ENCODE measurements around the gene SSTR4. TPM values are rescaled to one million over a fixed set of nuclear protein-coding genes. Genes with fewer than 3 reads are reported as not detected.

SSTR4 gene
- total RNA-seq, 1 experiment from 2014 or later, result not detected

- H3K27me3 ChIP-seq (ENCODE audit: insufficient read depth, low read depth), result 0 out of 2 replicates have a peak, but pooled peaks cover 4% of the 10 kb centered on the region
- intact Hi-C loops (cut with micrococcal nuclease; ENCODE audit: unreplicated experiment), result no loop called here
- no peak for TF ChIP-seq EZH2 (IDR thresholded peaks at IDR 0.05; ENCODE audit: low read depth)
- no peak for TF ChIP-seq CTCF (conservative IDR thresholded peaks at IDR 0.05)
- H2AFZ ChIP-seq, result no peak overlapping the region
- H3K9me2 ChIP-seq (ENCODE audit: insufficient read depth), result no peaks in the 10 kb centered on the region
- H3K27ac ChIP-seq, result no peak overlapping the region
- H3K4me3 ChIP-seq, result no peak overlapping the region
- CTCF ChIA-PET, result no interaction called here
- no peaks in the 10 kb centered on the region for H3K36me3 ChIP-seq (ENCODE audit: low read depth)
- H3K4me1 ChIP-seq (replicated peaks; ENCODE audit: insufficient read depth), result no peaks in the 10 kb centered on the region
- no peak overlapping the region for H3K4me2 ChIP-seq
- POLR2A ChIA-PET (ENCODE audit: unreplicated experiment), result no interaction called here
- H3F3A ChIP-seq (ENCODE audit: insufficient read depth, low read depth), result peaks cover 6% of the 10 kb centered on the region; the same call in 1 of the 2 replicates
- H3K9me3 ChIP-seq (ENCODE audit: insufficient read depth, low read depth), result no peaks in the 10 kb centered on the region
- H3K79me2 ChIP-seq (ENCODE audit: low read depth), result no peaks in the 10 kb centered on the region
- BruUV-seq (replicated peaks), result no TSS peak
- DNase-seq, result no peak
- no peaks in the 10 kb centered on the region for H4K20me1 ChIP-seq (ENCODE audit: insufficient read depth)
Observed at GRCh38 chr20:23085436-23086055, 50.4 kb downstream of the SSTR4 start.

- Histone ChIP-seq H4K20me1 (ENCODE audit: insufficient read depth) (no peaks in the 10 kb centered on the region), H2AFZ (no peak within 1 kb of the TSS), H3K4me2 (no peak within 1 kb of the TSS), H3K36me3 (ENCODE audit: low read depth) (no peaks in the 10 kb centered on the region), H3K27ac (no peak within 1 kb of the TSS), H3K9me3 (ENCODE audit: insufficient read depth, low read depth) (no peaks in the 10 kb centered on the region), H3K79me2 (ENCODE audit: low read depth) (no peaks in the 10 kb centered on the region), H3K4me1 (replicated peaks; ENCODE audit: insufficient read depth) (no peaks in the 10 kb centered on the region), H3F3A (ENCODE audit: insufficient read depth, low read depth) (peaks cover 6% of the 10 kb centered on the region; the same call in 1 of the 2 replicates), H3K4me3 (no peak within 1 kb of the TSS), H3K9me2 (ENCODE audit: insufficient read depth) (no peaks in the 10 kb centered on the region), H3K27me3 (ENCODE audit: insufficient read depth, low read depth) (0 out of 2 replicates have a peak, but pooled peaks cover 4% of the 10 kb centered on the region)
- POLR2A ChIA-PET (ENCODE audit: unreplicated experiment), result no interaction called here
- CTCF ChIA-PET, result no interaction called here
- no TSS peak for BruUV-seq (replicated peaks)
- no peak for TF ChIP-seq EZH2 (IDR thresholded peaks at IDR 0.05; ENCODE audit: low read depth)
- TF ChIP-seq CTCF (conservative IDR thresholded peaks at IDR 0.05), result no peak
- DNase-seq, result no peak
- intact Hi-C loops (cut with micrococcal nuclease; ENCODE audit: unreplicated experiment), result no loop called here
Observed at GRCh38 chr20:23086056-23086566, 51.0 kb downstream of the SSTR4 start, which contains the start of gene CD93. Gene CD93, minus strand, starts transcription at chr20:23086324. Its CDS starts 132 bp downstream, at chr20:23086192.

- POLR2A ChIA-PET (ENCODE audit: unreplicated experiment), result no interaction called here
- Histone ChIP-seq H3F3A (ENCODE audit: insufficient read depth, low read depth) (peaks cover 6% of the 10 kb centered on the region; the same call in 1 of the 2 replicates), H3K4me1 (replicated peaks; ENCODE audit: insufficient read depth) (peaks cover 4% of the 10 kb centered on the region), H3K27ac (no peak overlapping the region), H4K20me1 (ENCODE audit: insufficient read depth) (no peaks in the 10 kb centered on the region), H3K9me2 (ENCODE audit: insufficient read depth) (no peaks in the 10 kb centered on the region), H3K9me3 (ENCODE audit: insufficient read depth, low read depth) (no peaks in the 10 kb centered on the region), H3K36me3 (ENCODE audit: low read depth) (no peaks in the 10 kb centered on the region), H2AFZ (no peak overlapping the region), H3K79me2 (ENCODE audit: low read depth) (no peaks in the 10 kb centered on the region), H3K4me3 (no peak overlapping the region), H3K4me2 (no peak overlapping the region), H3K27me3 (ENCODE audit: insufficient read depth, low read depth) (0 out of 2 replicates have a peak, but pooled peaks cover 4% of the 10 kb centered on the region)
- DNase-seq, result no peak
- no peak for TF ChIP-seq CTCF (conservative IDR thresholded peaks at IDR 0.05)
- TF ChIP-seq EZH2 (IDR thresholded peaks at IDR 0.05; ENCODE audit: low read depth), result no peak
- CTCF ChIA-PET, result no interaction called here
- no TSS peak for BruUV-seq (replicated peaks)
- intact Hi-C loops (cut with micrococcal nuclease; ENCODE audit: unreplicated experiment), result no loop called here
Observed at GRCh38 chr20:23086931-23087411, 51.9 kb downstream of the SSTR4 start.

Data from PC-9 (cell line).